GM23248 (cell line): Measurements from ENCODE around the gene UBE2I. TPM values are rescaled to one million over a fixed set of nuclear protein-coding genes. Genes with fewer than 3 reads are reported as not detected.
"Not testable (repeated sequence)": the region's sequence is repeated elsewhere in the genome, so short reads cannot be mapped to it uniquely, and the experiment has no call there.

Source experiments
- DNase-seq: peaks from one replicate; pipeline ENCODE4 v3.0.0-alpha.2; 2015
- H2AFZ ChIP-seq: fragments of 200-600 bp; sonication (generic); 2 replicates; pipeline ENCODE4 v1.6.1; 2016; ENCODE audit warnings: antibody characterized with exemption
- H3F3A ChIP-seq: fragments of 200-600 bp; sonication (generic); 2 replicates; pipeline ENCODE4 v1.6.1; 2016; ENCODE audit warnings: mild to moderate bottlenecking, antibody characterized with exemption, mixed run types; ENCODE audit not compliant: insufficient read depth
- H3K27ac ChIP-seq: fragments of 200-600 bp; sonication (generic); 2 replicates; pipeline ENCODE4 v1.5.1; 2016; ENCODE audit warnings: mild to moderate bottlenecking
- H3K27me3 ChIP-seq: fragments of 200-600 bp; sonication (generic); replicated peaks from 2 replicates; pipeline ENCODE4 v1.6.1; 2016; ENCODE audit warnings: mild to moderate bottlenecking; ENCODE audit not compliant: insufficient read depth
- H3K36me3 ChIP-seq: fragments of 200-600 bp; sonication (generic); 2 replicates; pipeline ENCODE4 v1.6.1; 2016; ENCODE audit warnings: low read depth, mild to moderate bottlenecking
- H3K4me1 ChIP-seq: fragments of 200-600 bp; sonication (generic); 2 replicates; pipeline ENCODE4 v1.6.1; 2016; ENCODE audit warnings: mild to moderate bottlenecking; ENCODE audit not compliant: insufficient read depth
- H3K4me2 ChIP-seq: fragments of 200-600 bp; sonication (generic); one replicate; pipeline ENCODE4 v1.6.1; 2016; ENCODE audit warnings: mild to moderate bottlenecking; ENCODE audit not compliant: unreplicated experiment
- H3K4me3 ChIP-seq: fragments of 200-600 bp; sonication (generic); 2 replicates; pipeline ENCODE4 v1.5.1; 2016; ENCODE audit warnings: mild to moderate bottlenecking
- H3K79me2 ChIP-seq: fragments of 200-600 bp; sonication (generic); 2 replicates; pipeline ENCODE4 v1.6.1; 2016; ENCODE audit warnings: mild to moderate bottlenecking; ENCODE audit not compliant: insufficient read depth
- H3K9ac ChIP-seq: fragments of 200-600 bp; sonication (generic); 2 replicates; pipeline ENCODE4 v1.6.1; 2016; ENCODE audit warnings: mild to moderate bottlenecking
- H3K9me2 ChIP-seq: fragments of 200-600 bp; sonication (generic); 2 replicates; pipeline ENCODE4 v1.6.1; 2016; ENCODE audit warnings: mixed run types, mild to moderate bottlenecking, moderate library complexity; ENCODE audit not compliant: insufficient read depth
- H3K9me3 ChIP-seq: fragments of 200-600 bp; sonication (generic); one replicate; pipeline ENCODE4 v1.6.1; 2017; ENCODE audit warnings: low read depth
- H4K20me1 ChIP-seq: fragments of 200-600 bp; sonication (generic); 2 replicates; pipeline ENCODE4 v1.6.0; 2016; ENCODE audit not compliant: insufficient read depth
- EZH2 ChIP-seq: fragments of 200-600 bp; sonication (generic); IDR thresholded peaks from 2 replicates; pipeline ENCODE4 v1.6.1; 2018; ENCODE audit warnings: antibody characterized with exemption, mild to moderate bottlenecking; ENCODE audit not compliant: insufficient read depth, poor library complexity, severe bottlenecking
- EZH2phosphoT487 ChIP-seq: fragments of 200-600 bp; sonication (generic); IDR thresholded peaks from 2 replicates; pipeline ENCODE4 v1.6.1; 2018; ENCODE audit warnings: antibody characterized with exemption, moderate library complexity, mild to moderate bottlenecking, low read depth; ENCODE audit not compliant: insufficient read depth
- WGBS, 2 experiments: methylation state at CpG; one replicate each; pipeline ENCODE4 v1.1.6; 2015 to 2017; ENCODE audit warnings: low lambda C conversion rate in 2 of 2, low coverage in 1 of 2; ENCODE audit errors: missing lambda C conversion rate in 2 of 2; 5-methylcytosine and 5-hydroxymethylcytosine counted together
- in situ Hi-C: fragments of 300-500 bp; cut with MboI; formaldehyde crosslinking; loops from 2 replicates; pipeline ENCODE4 v1.15.0; 2020
- polyA plus RNA-seq: library from polyadenylated mRNA; unstranded; fragments of >200 nt; fragmentation: Nextera tagmentation; extraction: Ambion mirVana; gene quantifications from 2 replicates; pipeline ENCODE4 v1.2.1, GENCODE V29; 2016
- total RNA-seq: library from RNA; depleted of rRNA; stranded (reverse); fragments of >200 nt; shearing (Covaris generic); gene quantifications from 2 replicates; pipeline ENCODE4 v1.2.3, GENCODE V29; 2014

The UBE2I gene
- total and polyA plus RNA-seq, 2 experiments from 2014 or later = 77.7 to 134 TPM

GRCh38 chr16:1326391-1326790 is 17.0 kb downstream of the UBE2I start:
- H3K36me3 ChIP-seq = no peaks in the 10 kb centered on the region; the same call in 1 of the 2 replicates
- no peak for DNase-seq
- in situ Hi-C loops = no loop called here
- no peaks in the 10 kb centered on the region for H3K4me1 ChIP-seq
- TF ChIP-seq EZH2phosphoT487 = no peak
- no peak for TF ChIP-seq EZH2
- no peak overlapping the region for H2AFZ ChIP-seq
- no peak overlapping the region for H3K9ac ChIP-seq
- WGBS, 2 experiments = 74 to 83% methylated on average over 11 to 17 of the region's 17 CpGs
- no peak overlapping the region for H3K4me2 ChIP-seq
- H3K27me3 ChIP-seq = no peaks in the 10 kb centered on the region
- no peaks in the 10 kb centered on the region for H3K79me2 ChIP-seq
- H3K4me3 ChIP-seq = no peak overlapping the region
- no peaks in the 10 kb centered on the region for H3K9me3 ChIP-seq
- H3K9me2 ChIP-seq = no peaks in the 10 kb centered on the region
- H4K20me1 ChIP-seq = no peaks in the 10 kb centered on the region
- H3K27ac ChIP-seq = no peak overlapping the region
- H3F3A ChIP-seq = no peaks in the 10 kb centered on the region

GRCh38 chr16:1326946-1327618 is 17.6 kb downstream of the UBE2I start:
- no peaks in the 10 kb centered on the region for H3K79me2 ChIP-seq
- H3F3A ChIP-seq = no peaks in the 10 kb centered on the region
- in situ Hi-C loops = no loop called here
- 80 to 90% methylated on average over 11 to 16 of the region's 17 CpGs for WGBS, 2 experiments
- H3K9ac ChIP-seq = no peak overlapping the region
- H3K9me2 ChIP-seq = no peaks in the 10 kb centered on the region
- H3K4me1 ChIP-seq = no peaks in the 10 kb centered on the region
- H3K27me3 ChIP-seq = peaks cover 4% of the 10 kb centered on the region; the same call in 1 of the 2 replicates
- no peak overlapping the region for H3K4me2 ChIP-seq
- TF ChIP-seq EZH2phosphoT487 (no peak), EZH2 (no peak)
- no peak for DNase-seq
- no peak overlapping the region for H2AFZ ChIP-seq
- H3K4me3 ChIP-seq = no peak overlapping the region
- no peak overlapping the region for H3K27ac ChIP-seq
- H3K9me3 ChIP-seq = no peaks in the 10 kb centered on the region
- H3K36me3 ChIP-seq = no peaks in the 10 kb centered on the region; the same call in 1 of the 2 replicates
- no peaks in the 10 kb centered on the region for H4K20me1 ChIP-seq

GRCh38 chr16:1327619-1327947 is 18.1 kb downstream of the UBE2I start:
- TF ChIP-seq EZH2 (no peak), EZH2phosphoT487 (no peak)
- no peak overlapping the region for H3K27ac ChIP-seq
- H3K9ac ChIP-seq = no peak overlapping the region
- DNase-seq = no peak
- 45% methylated on average over 5 of the region's 5 CpGs for WGBS, 2 experiments
- no peaks in the 10 kb centered on the region for H3K36me3 ChIP-seq
- H3K4me1 ChIP-seq = no peaks in the 10 kb centered on the region
- H3K4me3 ChIP-seq = no peak overlapping the region
- H3F3A ChIP-seq = no peaks in the 10 kb centered on the region
- in situ Hi-C loops = no loop called here
- no peaks in the 10 kb centered on the region for H3K9me3 ChIP-seq
- H3K9me2 ChIP-seq = no peaks in the 10 kb centered on the region
- H4K20me1 ChIP-seq = no peaks in the 10 kb centered on the region
- no peak overlapping the region for H3K4me2 ChIP-seq
- no peak overlapping the region for H2AFZ ChIP-seq
- peaks cover 9% of the 10 kb centered on the region for H3K27me3 ChIP-seq
- no peaks in the 10 kb centered on the region for H3K79me2 ChIP-seq

- DNase-seq = not testable (repeated sequence)
Observed at GRCh38 chr16:1328136-1328535, 18.7 kb downstream of the UBE2I start.

GRCh38 chr16:1328961-1329360 is 19.5 kb downstream of the UBE2I start:
- H3K9ac ChIP-seq = not testable (repeated sequence)

More at GRCh38 chr16:1328136-1328535, 18.7 kb downstream of the UBE2I start:
- H3K27ac ChIP-seq, H3F3A ChIP-seq, in situ Hi-C loops, H3K79me2 ChIP-seq, H3K36me3 ChIP-seq, H3K4me2 ChIP-seq, H4K20me1 ChIP-seq, H3K9me2 ChIP-seq, H3K9ac ChIP-seq, H3K9me3 ChIP-seq, H3K4me3 ChIP-seq, H3K4me1 ChIP-seq, H2AFZ ChIP-seq: not testable (repeated sequence)
- H3K27me3 ChIP-seq = peaks cover 14% of the 10 kb centered on the region
- 88% methylated on average over 20 of the region's 20 CpGs for WGBS, 2 experiments

More at GRCh38 chr16:1328961-1329360, 19.5 kb downstream of the UBE2I start:
- H3K4me3 ChIP-seq, DNase-seq, H3K79me2 ChIP-seq, H3K9me2 ChIP-seq, H4K20me1 ChIP-seq, H3K4me2 ChIP-seq, H3K36me3 ChIP-seq, H3F3A ChIP-seq, in situ Hi-C loops, H3K27ac ChIP-seq, H2AFZ ChIP-seq, H3K4me1 ChIP-seq, H3K9me3 ChIP-seq: not testable (repeated sequence)
- 91 to 93% methylated on average over 10 of the region's 10 CpGs for WGBS, 2 experiments
- peaks cover 19% of the 10 kb centered on the region for H3K27me3 ChIP-seq
